HepG2 (cell line): ENCODE results near the gene PSD4. TPM values are rescaled to one million over a fixed set of nuclear protein-coding genes. Genes with fewer than 3 reads are reported as not detected.

Experiments
- ATAC-seq: fragments of 200-7000 bp; cut with Tn5 transposase; 3 replicates; pipeline ENCODE4 v1.9.1; 2020; ENCODE audit warnings: mild to moderate bottlenecking, moderate library complexity
- BruUV-seq: library from RNA; stranded (reverse); fragments of 400-500 nt; replicated peaks from 2 replicates; lab custom pipeline; 2021; lab: Mats Ljungman, UMichigan
- CTCF ChIA-PET: fragments of 300-600 bp; formaldehyde crosslinking; extraction: SDS; loops from one replicate; lab custom pipeline; 2021; ENCODE audit warnings: low total read pairs, inconsistent platforms, low intra/inter-chr PET ratio; lab: Yijun Ruan, JAX
- POLR2A ChIA-PET: fragments of 350-600 bp; sonication (Branson Sonifier 250); formaldehyde crosslinking; loops from one replicate; lab custom pipeline; 2020; ENCODE audit warnings: antibody characterized with exemption, inconsistent platforms; lab: Yijun Ruan, JAX
- DNase-seq: peaks from one replicate; pipeline ENCODE4 v3.0.0-alpha.2; 2015; ENCODE audit warnings: low spot score
- FAIRE-seq: peaks from 3 replicates; lab custom pipeline; 2011; peaks lifted over from hg19 to GRCh38; lab: Jason Lieb, UNC
- H2AFZ ChIP-seq: one replicate; pipeline ENCODE4 v1.6.1; 2011; ENCODE audit warnings: low read length, inconsistent platforms
- H3K27ac ChIP-seq: fragments of 300-600 bp; 3 replicates; pipeline ENCODE4 v1.8.0; 2011; ENCODE audit warnings: mixed run types, mild to moderate bottlenecking, mixed read lengths, low read length, inconsistent platforms; ENCODE audit not compliant: insufficient read depth; ENCODE audit errors: extremely low read length
- H3K27me3 ChIP-seq, 2 experiments: fragments of 200-600 bp in 1 of 2; 2 replicates in 1 of 2; 3 replicates in 1 of 2; pipeline versions ENCODE4 v1.6.0 to v1.8.0; 2011; ENCODE audit warnings: low read length in 2 of 2, mild to moderate bottlenecking in 2 of 2, moderate library complexity in 2 of 2, inconsistent platforms in 1 of 2; ENCODE audit not compliant: insufficient read depth in 2 of 2, control insufficient read depth in 1 of 2
- H3K36me3 ChIP-seq, 2 experiments: fragments of 200-600 bp in 1 of 2; replicated peaks in 1 of 2; 2 replicates in 1 of 2; 3 replicates in 1 of 2; pipeline versions ENCODE4 v1.5.1 to v1.8.0; 2011; ENCODE audit warnings: low read length in 2 of 2, inconsistent platforms in 1 of 2; ENCODE audit not compliant: insufficient read depth in 2 of 2, control insufficient read depth in 1 of 2
- H3K4me1 ChIP-seq: 2 replicates; pipeline ENCODE4 v1.5.1; 2012; ENCODE audit warnings: low read length, inconsistent platforms; ENCODE audit not compliant: insufficient read depth
- H3K4me2 ChIP-seq: 2 replicates; pipeline ENCODE4 v1.6.0; 2011; ENCODE audit warnings: low read depth, low read length, inconsistent platforms
- H3K4me3 ChIP-seq, 3 experiments: fragments of 200-600 bp in 1 of 3; sonication (generic), shearing (Covaris generic) in 1 of 3; replicated peaks in 1 of 3; 2 replicates each; pipeline ENCODE4 v1.5.1; 2011 to 2016; ENCODE audit warnings: low read length in 3 of 3, inconsistent platforms in 2 of 3, low read depth in 2 of 3, mild to moderate bottlenecking in 2 of 3, control low read depth in 1 of 3, mixed read lengths in 1 of 3; ENCODE audit not compliant: insufficient read depth in 1 of 3
- H3K79me2 ChIP-seq: one replicate; pipeline ENCODE4 v1.6.1; 2011; ENCODE audit warnings: low read length, inconsistent platforms; ENCODE audit not compliant: insufficient read depth
- H3K9ac ChIP-seq: 2 replicates; pipeline ENCODE4 v1.6.0; 2011; ENCODE audit warnings: mild to moderate bottlenecking, low read depth, low read length, inconsistent platforms; ENCODE audit not compliant: insufficient read depth
- H3K9me3 ChIP-seq: 2 replicates; pipeline ENCODE4 v1.5.1; 2012; ENCODE audit warnings: mild to moderate bottlenecking, low read length
- H4K20me1 ChIP-seq: 2 replicates; pipeline ENCODE4 v1.6.0; 2011; ENCODE audit warnings: inconsistent platforms, mild to moderate bottlenecking, low read length, moderate library complexity; ENCODE audit not compliant: insufficient read depth
- AKAP8 ChIP-seq: sonication (generic); formaldehyde crosslinking; IDR thresholded peaks from 2 replicates; pipeline ENCODE4 v1.5.1; 2020; ENCODE audit warnings: mild to moderate bottlenecking, missing genetic modification reagents
- CREB1 ChIP-seq, 2 experiments: fragments of 450-650 bp in 1 of 2; IDR thresholded peaks; 2 replicates each; pipeline ENCODE4 v1.6.1; 2016 to 2017; ENCODE audit warnings: control low read depth in 1 of 2, mild to moderate bottlenecking in 1 of 2, missing compliant biosample characterization in 1 of 2, missing genetic modification characterization in 1 of 2
- EED ChIP-seq: sonication (generic); formaldehyde crosslinking; IDR thresholded peaks from 2 replicates; pipeline ENCODE4 v1.5.0; 2020; ENCODE audit warnings: mild to moderate bottlenecking, missing genetic modification reagents
- HIC2 ChIP-seq: sonication (generic); formaldehyde crosslinking; IDR thresholded peaks from 2 replicates; pipeline ENCODE4 v1.9.0; 2022; ENCODE audit warnings: low read depth, missing genetic modification reagents
- HNRNPL ChIP-seq: fragments of 200-400 bp; formaldehyde crosslinking; IDR thresholded peaks from 2 replicates; pipeline ENCODE4 v1.6.1; 2017; ENCODE audit warnings: mild to moderate bottlenecking, low read depth, low read length
- MAFF ChIP-seq: IDR thresholded peaks from 2 replicates; pipeline ENCODE4 v1.6.1; 2011; ENCODE audit warnings: low read depth, low read length, improper control_type of control experiment
- MAFK ChIP-seq, 2 experiments: IDR thresholded peaks in 1 of 2; conservative IDR thresholded peaks in 1 of 2; 2 replicates each; pipeline ENCODE4 v1.6.1; 2011; ENCODE audit warnings: improper control_type of control experiment in 2 of 2, low read length in 2 of 2
- RFX5 ChIP-seq: IDR thresholded peaks from 2 replicates; pipeline ENCODE4 v1.6.1; 2011; ENCODE audit warnings: low read depth, low read length, improper control_type of control experiment
- RXRA ChIP-seq: sonication (generic); formaldehyde crosslinking; IDR thresholded peaks from 2 replicates; pipeline ENCODE4 v1.5.1; 2020; ENCODE audit warnings: missing genetic modification reagents
- SETDB1 ChIP-seq: sonication (generic); formaldehyde crosslinking; IDR thresholded peaks from 2 replicates; pipeline ENCODE4 v1.5.1; 2020; ENCODE audit warnings: missing genetic modification reagents, mild to moderate bottlenecking, borderline replicate concordance
- XBP1 ChIP-seq: sonication (generic); formaldehyde crosslinking; IDR thresholded peaks from 2 replicates; pipeline ENCODE4 v1.5.0; 2020; ENCODE audit warnings: missing genetic modification reagents
- ZNF768 ChIP-seq: sonication (generic); formaldehyde crosslinking; IDR thresholded peaks from 2 replicates; pipeline ENCODE4 v1.4.0; 2020; ENCODE audit warnings: missing genetic modification reagents
- WGBS: methylation state at CpG from one replicate; pipeline ENCODE4 v1.1.6; 2017; ENCODE audit warnings: low lambda C conversion rate; 5-methylcytosine and 5-hydroxymethylcytosine counted together
- in situ Hi-C: cut with HindIII; loops from 2 replicates; pipeline ENCODE4 v1.10.0; 2017; ENCODE audit warnings: low pct_unique_long_range_greater_than_20kb; ENCODE audit not compliant: extremely low pct_ligation_motif_present
- intact Hi-C: fragments of 100-400 bp; cut with micrococcal nuclease; formaldehyde crosslinking; loops from one replicate; pipeline ENCODE4 v1.10.0; 2022; ENCODE audit not compliant: unreplicated experiment
- polyA plus RNA-seq, 8 experiments: library from polyadenylated mRNA; depleted of rRNA in 3 of 8; stranded (reverse) in 7 of 8; unstranded in 1 of 8; fragments of >200 nt; fragmentation: Illumina TruSeq in 4 of 8; extraction: Trizol in 4 of 8; gene quantifications; 2 replicates each; pipeline versions ENCODE4 v1.2.1 to v1.2.3, GENCODE V29; 2011 to 2016; ENCODE audit warnings: low read depth in 4 of 8, missing spikeins in 1 of 8, mixed read lengths in 1 of 8; ENCODE audit not compliant: insufficient read depth in 1 of 8
- total RNA-seq, 5 experiments: library from RNA; depleted of rRNA; stranded (reverse); fragments of >200 nt; fragmentation: Illumina TruSeq; extraction: Trizol; gene quantifications; 2 replicates each; pipeline ENCODE4 v1.2.3, GENCODE V29; 2016; ENCODE audit warnings: low read depth in 1 of 5
- TF ChIP-seq, protein P1 (sequence below): sonication (generic); IDR thresholded peaks from 2 replicates; pipeline ENCODE4 v1.6.1; 2016; ENCODE audit warnings: low read depth, borderline replicate concordance

Gene PSD4
- total and polyA plus RNA-seq, 2 of the 13 experiments (the other 11 are each of a cell fraction or from before 2014, with no cell fraction given) = 5.8 to 9.4 TPM

- TF ChIP-seq, protein P1, sequence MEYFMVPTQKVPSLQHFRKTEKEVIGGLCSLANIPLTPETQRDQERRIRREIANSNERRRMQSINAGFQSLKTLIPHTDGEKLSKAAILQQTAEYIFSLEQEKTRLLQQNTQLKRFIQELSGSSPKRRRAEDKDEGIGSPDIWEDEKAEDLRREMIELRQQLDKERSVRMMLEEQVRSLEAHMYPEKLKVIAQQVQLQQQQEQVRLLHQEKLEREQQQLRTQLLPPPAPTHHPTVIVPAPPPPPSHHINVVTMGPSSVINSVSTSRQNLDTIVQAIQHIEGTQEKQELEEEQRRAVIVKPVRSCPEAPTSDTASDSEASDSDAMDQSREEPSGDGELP = no peak
- no peak for TF ChIP-seq EED (CRISPR knock-in tag)
Measured at GRCh38 chr2:113224647-113225236, 51.0 kb downstream of the PSD4 start (continued).

DNA sequence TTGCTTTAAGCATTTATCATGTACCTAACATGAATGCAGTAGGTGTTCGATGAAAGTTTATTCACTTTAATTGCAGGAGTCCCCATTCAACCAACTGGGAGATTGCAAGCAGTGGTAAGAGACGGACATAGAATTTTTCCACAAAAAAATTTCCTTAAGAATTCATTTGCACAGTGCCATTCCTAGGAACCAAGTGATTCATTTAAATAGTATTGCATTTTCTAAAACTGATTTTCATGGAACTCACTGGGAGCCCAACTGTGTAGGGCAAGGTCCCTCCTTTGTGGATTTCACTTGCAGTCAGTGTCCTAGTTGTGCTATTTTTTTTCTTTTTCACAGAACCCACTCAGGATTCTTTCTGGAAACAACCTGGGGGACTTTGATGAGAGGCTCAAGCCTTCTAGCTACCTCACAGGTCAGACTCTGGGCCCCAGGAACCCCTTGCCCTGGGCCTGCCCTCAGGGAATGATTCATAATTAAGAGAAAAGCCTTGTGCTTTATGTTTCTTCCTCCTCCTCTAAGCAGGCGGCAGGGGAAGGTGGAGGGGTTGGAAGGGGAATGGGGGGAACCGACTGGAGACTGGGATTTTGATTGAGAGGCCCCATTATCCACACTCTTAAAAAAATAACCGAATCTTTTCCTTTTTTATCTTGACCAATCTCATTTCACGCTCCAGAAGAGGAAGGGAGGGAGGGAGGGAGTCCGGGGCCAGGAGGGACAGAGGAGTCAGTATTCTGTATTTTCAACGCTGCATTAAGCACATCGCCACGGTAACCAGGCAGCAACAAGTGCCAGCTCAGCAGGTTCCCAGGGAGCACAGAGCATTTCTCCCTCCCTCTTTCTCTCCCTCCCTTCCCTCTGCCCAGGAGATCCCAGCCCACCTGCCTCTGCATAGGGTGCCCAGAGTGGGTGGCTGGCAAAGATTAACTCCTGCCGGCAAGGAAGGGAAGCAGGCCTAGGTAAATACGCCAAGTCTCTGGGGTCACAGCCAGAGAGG, 51.8 kb downstream of the PSD4 start:
- H3K4me2 ChIP-seq = peak overlapping the region; percentile 37
- no peaks in the 10 kb centered on the region for H3K79me2 ChIP-seq
- H2AFZ ChIP-seq = no peak overlapping the region
- no peak overlapping the region for H3K27ac ChIP-seq
- POLR2A ChIA-PET = interaction anchor here (0.8 kb wide), 1 partner anchor 8 kb away, joined by 3 read pairs; no protein-coding TSS in a partner anchor
- ATAC-seq (peak; percentile 60), DNase-seq (no peak), FAIRE-seq (no peak)
- H3K27me3 ChIP-seq = 0 out of 5 replicates have a peak, but pooled peaks cover 0 to 5% of the 10 kb centered on the region in 2 experiments
- H3K9me3 ChIP-seq = no peaks in the 10 kb centered on the region
- in situ Hi-C loops (no loop called here), intact Hi-C loops (no loop called here)
- H3K36me3 ChIP-seq = no peaks in the 10 kb centered on the region
- H3K9ac ChIP-seq = peak overlapping the region; percentile 27; the same call in 1 of the 2 replicates
- peaks cover 57% of the 10 kb centered on the region for H3K4me1 ChIP-seq
- H3K4me3 ChIP-seq = peak overlapping the region in 1 of 3 experiments; percentile 17; a peak in 1 of 6 replicates
- no TSS peak for BruUV-seq
- H4K20me1 ChIP-seq = no peaks in the 10 kb centered on the region
- CTCF ChIA-PET = no interaction called here
- WGBS = 17% methylated on average over 12 of the region's 12 CpGs
- peak; percentile 90 for TF ChIP-seq MAFF
- TF ChIP-seq HNRNPL = peak; percentile 63; the same call in 1 of the 2 replicates
- 0 out of 2 replicates have a peak, but pooled peaks have one; percentile 52 for TF ChIP-seq HIC2 (CRISPR knock-in tag)
- peak; percentile 92 to 96 for TF ChIP-seq MAFK (conservative IDR thresholded peaks at IDR 0.05 in 1 of 2, IDR thresholded peaks at IDR 0.05 in 1 of 2; ENCODE audit: low read length in 2 of 2)
- TF ChIP-seq AKAP8 (CRISPR knock-in tag) = no peak
- no peak for TF ChIP-seq SETDB1
- TF ChIP-seq CREB1 (IDR thresholded peaks at IDR 0.05) = no peak
- no peak for TF ChIP-seq CREB1 (CRISPR knock-in tag; IDR thresholded peaks at IDR 0.05)
- 0 out of 2 replicates have a peak, but pooled peaks have one; percentile 35 for TF ChIP-seq RFX5
- 0 out of 2 replicates have a peak, but pooled peaks have one; percentile 18 for TF ChIP-seq RXRA (CRISPR knock-in tag)
- no peak for TF ChIP-seq ZNF768 (CRISPR knock-in tag)
- TF ChIP-seq XBP1 (CRISPR knock-in tag) = no peak
